NK-92 (cell line): Measurements from ENCODE around the gene ITLN2.
"Not testable (repeated sequence)": the region's sequence is repeated elsewhere in the genome, so short reads cannot be mapped to it uniquely, and the experiment has no call there.

Experiments
- DNase-seq: peaks from one replicate; lab custom pipeline; 2025; ENCODE audit not compliant: unreplicated experiment; lab: John Stamatoyannopoulos, UW

The ITLN2 gene

GRCh38 chr1:160954158-160955104, at the start of gene ITLN2:
Gene ITLN2, minus strand, starts transcription at chr1:160954809. Its CDS starts 68 bp downstream, at chr1:160954741.
- no peak for DNase-seq

- no peak for DNase-seq
Observed at GRCh38 chr1:161001525-161001924, 46.9 kb upstream of the ITLN2 start.

- no peak for DNase-seq
Observed at GRCh38 chr1:161000736-161001480, 46.3 kb upstream of the ITLN2 start.

GRCh38 chr1:160999376-160999775, 44.8 kb upstream of the ITLN2 start:
- no peak for DNase-seq

GRCh38 chr1:160997323-160998038, 42.9 kb upstream of the ITLN2 start:
- no peak for DNase-seq

- no peak for DNase-seq
Observed at GRCh38 chr1:160996178-160996577, 41.6 kb upstream of the ITLN2 start.

- DNase-seq, result no peak
Observed at GRCh38 chr1:160993544-160994193, 39.1 kb upstream of the ITLN2 start.

GRCh38 chr1:160992036-160992435, 37.4 kb upstream of the ITLN2 start:
- not testable (repeated sequence) for DNase-seq

GRCh38 chr1:160987359-160988050, 32.9 kb upstream of the ITLN2 start:
- DNase-seq, result no peak

GRCh38 chr1:160985723-160986122, 31.1 kb upstream of the ITLN2 start:
- no peak for DNase-seq

- DNase-seq, result no peak
Observed at GRCh38 chr1:160981584-160982411, 27.2 kb upstream of the ITLN2 start.

GRCh38 chr1:160979286-160979685, 24.7 kb upstream of the ITLN2 start:
- DNase-seq, result no peak

- DNase-seq, result no peak
Observed at GRCh38 chr1:160978510-160978927, 23.9 kb upstream of the ITLN2 start.

- DNase-seq, result no peak
Observed at GRCh38 chr1:160975026-160975425, 20.4 kb upstream of the ITLN2 start.

GRCh38 chr1:160973491-160973890, 18.9 kb upstream of the ITLN2 start:
- DNase-seq, result no peak

- DNase-seq, result no peak
Observed at GRCh38 chr1:160972939-160973338, 18.3 kb upstream of the ITLN2 start.

GRCh38 chr1:160971618-160972056, 17.0 kb upstream of the ITLN2 start:
- DNase-seq, result no peak

GRCh38 chr1:160963521-160963920, 8.9 kb upstream of the ITLN2 start:
- no peak for DNase-seq

- no peak for DNase-seq
Observed at GRCh38 chr1:160961419-160961818, 6.8 kb upstream of the ITLN2 start.
